Neural cell (in vitro differentiated cells): ENCODE data around the gene TRIM9. TPM values are rescaled to one million over a fixed set of nuclear protein-coding genes. Genes with fewer than 3 reads are reported as not detected.

Experiments used
- H2AFZ ChIP-seq: fragments of 200-600, 300-800 bp; sonication (generic), shearing (Covaris generic); 2 replicates; pipeline ENCODE4 v1.6.0; 2014; ENCODE audit warnings: low read depth, mild to moderate bottlenecking, antibody characterized with exemption, low read length, moderate library complexity
- H3F3A ChIP-seq: fragments of 200-600 bp; shearing (Covaris generic); 2 replicates; pipeline ENCODE4 v1.6.1; 2016; ENCODE audit warnings: mild to moderate bottlenecking, moderate library complexity, mixed read lengths, antibody characterized with exemption, low read length; ENCODE audit not compliant: insufficient read depth, poor library complexity, severe bottlenecking
- H3K27ac ChIP-seq: fragments of 200-600, 300-800 bp; sonication (generic), shearing (Covaris generic); 2 replicates; pipeline ENCODE4 v1.5.1; 2014; ENCODE audit warnings: mild to moderate bottlenecking, low read length, moderate library complexity
- H3K27me3 ChIP-seq: fragments of 300-800, 200-600 bp; sonication (generic), shearing (Covaris generic); 2 replicates; pipeline ENCODE4 v1.6.0; 2014; ENCODE audit warnings: mild to moderate bottlenecking, low read depth, low read length, moderate library complexity; ENCODE audit not compliant: insufficient read depth
- H3K36me3 ChIP-seq: fragments of 300-800, 200-600 bp; sonication (generic), shearing (Covaris generic); 2 replicates; pipeline ENCODE4 v1.5.1; 2014; ENCODE audit warnings: mild to moderate bottlenecking, antibody characterized with exemption, low read length, moderate library complexity; ENCODE audit not compliant: insufficient read depth
- H3K4me2 ChIP-seq: fragments of 300-800, 200-600 bp; sonication (generic), shearing (Covaris generic); 2 replicates; pipeline ENCODE4 v1.6.0; 2014; ENCODE audit warnings: mild to moderate bottlenecking, low read length
- H3K4me3 ChIP-seq: fragments of 300-800, 200-600 bp; sonication (generic), shearing (Covaris generic); 2 replicates; pipeline ENCODE4 v1.5.1; 2014; ENCODE audit warnings: mild to moderate bottlenecking, low read length, moderate library complexity
- H3K79me2 ChIP-seq: fragments of 200-600 bp; shearing (Covaris generic); replicated peaks from 2 replicates; pipeline ENCODE4 v1.6.0; 2014; ENCODE audit warnings: mild to moderate bottlenecking, low read length, moderate library complexity; ENCODE audit not compliant: insufficient read depth
- H3K9ac ChIP-seq: fragments of 300-800, 200-600 bp; sonication (generic), shearing (Covaris generic); 2 replicates; pipeline ENCODE4 v1.6.1; 2016; ENCODE audit warnings: mild to moderate bottlenecking, low read length, mixed read lengths
- H3K9me2 ChIP-seq: fragments of 200-600 bp; shearing (Covaris generic); 2 replicates; pipeline ENCODE4 v1.6.1; 2016; ENCODE audit warnings: mild to moderate bottlenecking, low read length, mixed read lengths; ENCODE audit not compliant: insufficient read depth
- H3K9me3 ChIP-seq: fragments of 200-600, 300-800 bp; sonication (generic), shearing (Covaris generic); 2 replicates; pipeline ENCODE4 v1.6.1; 2016; ENCODE audit warnings: mild to moderate bottlenecking, mixed run types, low read length, moderate library complexity, mixed read lengths
- H4K20me1 ChIP-seq: fragments of 200-600 bp; shearing (Covaris generic); 2 replicates; pipeline ENCODE4 v1.6.1; 2016; ENCODE audit warnings: mild to moderate bottlenecking, mixed run types; ENCODE audit not compliant: insufficient read depth
- EP300 ChIP-seq: fragments of 450-650 bp; conservative IDR thresholded peaks from 2 replicates; pipeline ENCODE4 v1.6.1; 2014; ENCODE audit warnings: antibody characterized with exemption, mild to moderate bottlenecking, moderate library complexity; ENCODE audit not compliant: poor library complexity, severe bottlenecking
- EZH2 ChIP-seq: fragments of 200-600, 300-800 bp; shearing (Covaris generic), sonication (generic); IDR thresholded peaks from 2 replicates; pipeline ENCODE4 v1.6.1; 2014; ENCODE audit warnings: antibody characterized with exemption, low read length, borderline replicate concordance, mild to moderate bottlenecking; ENCODE audit not compliant: insufficient read depth, poor library complexity, severe bottlenecking
- MXI1 ChIP-seq: fragments of 450-650 bp; conservative IDR thresholded peaks from 2 replicates; pipeline ENCODE4 v1.6.1; 2014; ENCODE audit warnings: antibody characterized with exemption, mild to moderate bottlenecking; ENCODE audit not compliant: poor library complexity, severe bottlenecking
- POLR2AphosphoS5 ChIP-seq: IDR thresholded peaks from 2 replicates; pipeline ENCODE4 v1.6.1; 2012
- RAD21 ChIP-seq: fragments of 450-650 bp; conservative IDR thresholded peaks from 2 replicates; pipeline ENCODE4 v1.6.1; 2014; ENCODE audit warnings: antibody characterized with exemption, mild to moderate bottlenecking, moderate library complexity
- SMC3 ChIP-seq: fragments of 450-650 bp; conservative IDR thresholded peaks from 2 replicates; pipeline ENCODE4 v1.6.1; 2014; ENCODE audit warnings: antibody characterized with exemption, mild to moderate bottlenecking, moderate library complexity; ENCODE audit not compliant: poor library complexity
- TAF1 ChIP-seq: IDR thresholded peaks from 2 replicates; pipeline ENCODE4 v1.6.1; 2012; ENCODE audit warnings: low read depth
- polyA plus RNA-seq: library from polyadenylated mRNA; depleted of rRNA; stranded (reverse); fragments of >200 nt; gene quantifications from 2 replicates; pipeline ENCODE4 v1.2.3, GENCODE V29; 2014
- TF ChIP-seq, protein P1 (sequence below): fragments of 450-650 bp; IDR thresholded peaks from 2 replicates; pipeline ENCODE4 v1.5.1; 2014; ENCODE audit warnings: antibody characterized with exemption, mild to moderate bottlenecking, moderate library complexity; ENCODE audit not compliant: poor library complexity, severe bottlenecking
- TF ChIP-seq, protein P2 (sequence below): IDR thresholded peaks from 2 replicates; pipeline ENCODE4 v1.6.1; 2012; ENCODE audit warnings: borderline replicate concordance

TRIM9 gene
- polyA plus RNA-seq, 1 donor from 2014 or later = 15.9 TPM

DNA sequence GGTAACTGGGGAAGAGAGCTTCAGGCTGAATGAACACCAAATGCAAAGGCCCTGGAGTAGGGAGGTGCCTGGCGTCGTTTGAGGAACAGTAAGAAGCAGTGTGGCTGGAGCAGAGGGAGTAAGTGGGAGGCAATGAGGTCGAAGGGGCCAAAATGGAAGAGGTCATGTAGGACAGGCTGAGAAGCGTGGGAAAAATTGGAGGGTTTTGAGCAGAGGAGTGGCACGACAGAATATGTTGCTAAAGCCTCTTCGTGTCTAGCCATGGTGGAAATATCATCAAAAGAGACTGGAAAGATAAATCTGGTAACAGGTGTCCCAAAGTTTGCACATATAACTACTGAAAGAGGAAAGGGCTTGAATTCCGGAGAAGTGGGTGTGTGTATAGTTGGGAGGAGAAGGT is 1.9 kb downstream of the TRIM9 start:
- Histone ChIP-seq H3K9me2 (no peaks in the 10 kb centered on the region), H4K20me1 (no peaks in the 10 kb centered on the region), H3K9ac (no peak overlapping the region), H3F3A (peaks cover 6% of the 10 kb centered on the region), H3K4me2 (peak overlapping the region; percentile 65), H3K4me3 (peak overlapping the region; percentile 80), H3K9me3 (no peaks in the 10 kb centered on the region), H3K27ac (no peak overlapping the region), H2AFZ (no peak overlapping the region), H3K79me2 (peaks cover 8% of the 10 kb centered on the region), H3K27me3 (peaks cover 5% of the 10 kb centered on the region), H3K36me3 (no peaks in the 10 kb centered on the region)
- TF ChIP-seq, protein P1, sequence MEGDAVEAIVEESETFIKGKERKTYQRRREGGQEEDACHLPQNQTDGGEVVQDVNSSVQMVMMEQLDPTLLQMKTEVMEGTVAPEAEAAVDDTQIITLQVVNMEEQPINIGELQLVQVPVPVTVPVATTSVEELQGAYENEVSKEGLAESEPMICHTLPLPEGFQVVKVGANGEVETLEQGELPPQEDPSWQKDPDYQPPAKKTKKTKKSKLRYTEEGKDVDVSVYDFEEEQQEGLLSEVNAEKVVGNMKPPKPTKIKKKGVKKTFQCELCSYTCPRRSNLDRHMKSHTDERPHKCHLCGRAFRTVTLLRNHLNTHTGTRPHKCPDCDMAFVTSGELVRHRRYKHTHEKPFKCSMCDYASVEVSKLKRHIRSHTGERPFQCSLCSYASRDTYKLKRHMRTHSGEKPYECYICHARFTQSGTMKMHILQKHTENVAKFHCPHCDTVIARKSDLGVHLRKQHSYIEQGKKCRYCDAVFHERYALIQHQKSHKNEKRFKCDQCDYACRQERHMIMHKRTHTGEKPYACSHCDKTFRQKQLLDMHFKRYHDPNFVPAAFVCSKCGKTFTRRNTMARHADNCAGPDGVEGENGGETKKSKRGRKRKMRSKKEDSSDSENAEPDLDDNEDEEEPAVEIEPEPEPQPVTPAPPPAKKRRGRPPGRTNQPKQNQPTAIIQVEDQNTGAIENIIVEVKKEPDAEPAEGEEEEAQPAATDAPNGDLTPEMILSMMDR = no peak
- TF ChIP-seq EZH2 (no peak), POLR2AphosphoS5 (no peak), SMC3 (no peak), TAF1 (no peak), MXI1 (no peak), EP300 (no peak), RAD21 (no peak)
- TF ChIP-seq, protein P2, sequence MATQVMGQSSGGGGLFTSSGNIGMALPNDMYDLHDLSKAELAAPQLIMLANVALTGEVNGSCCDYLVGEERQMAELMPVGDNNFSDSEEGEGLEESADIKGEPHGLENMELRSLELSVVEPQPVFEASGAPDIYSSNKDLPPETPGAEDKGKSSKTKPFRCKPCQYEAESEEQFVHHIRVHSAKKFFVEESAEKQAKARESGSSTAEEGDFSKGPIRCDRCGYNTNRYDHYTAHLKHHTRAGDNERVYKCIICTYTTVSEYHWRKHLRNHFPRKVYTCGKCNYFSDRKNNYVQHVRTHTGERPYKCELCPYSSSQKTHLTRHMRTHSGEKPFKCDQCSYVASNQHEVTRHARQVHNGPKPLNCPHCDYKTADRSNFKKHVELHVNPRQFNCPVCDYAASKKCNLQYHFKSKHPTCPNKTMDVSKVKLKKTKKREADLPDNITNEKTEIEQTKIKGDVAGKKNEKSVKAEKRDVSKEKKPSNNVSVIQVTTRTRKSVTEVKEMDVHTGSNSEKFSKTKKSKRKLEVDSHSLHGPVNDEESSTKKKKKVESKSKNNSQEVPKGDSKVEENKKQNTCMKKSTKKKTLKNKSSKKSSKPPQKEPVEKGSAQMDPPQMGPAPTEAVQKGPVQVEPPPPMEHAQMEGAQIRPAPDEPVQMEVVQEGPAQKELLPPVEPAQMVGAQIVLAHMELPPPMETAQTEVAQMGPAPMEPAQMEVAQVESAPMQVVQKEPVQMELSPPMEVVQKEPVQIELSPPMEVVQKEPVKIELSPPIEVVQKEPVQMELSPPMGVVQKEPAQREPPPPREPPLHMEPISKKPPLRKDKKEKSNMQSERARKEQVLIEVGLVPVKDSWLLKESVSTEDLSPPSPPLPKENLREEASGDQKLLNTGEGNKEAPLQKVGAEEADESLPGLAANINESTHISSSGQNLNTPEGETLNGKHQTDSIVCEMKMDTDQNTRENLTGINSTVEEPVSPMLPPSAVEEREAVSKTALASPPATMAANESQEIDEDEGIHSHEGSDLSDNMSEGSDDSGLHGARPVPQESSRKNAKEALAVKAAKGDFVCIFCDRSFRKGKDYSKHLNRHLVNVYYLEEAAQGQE = no peak

DNA sequence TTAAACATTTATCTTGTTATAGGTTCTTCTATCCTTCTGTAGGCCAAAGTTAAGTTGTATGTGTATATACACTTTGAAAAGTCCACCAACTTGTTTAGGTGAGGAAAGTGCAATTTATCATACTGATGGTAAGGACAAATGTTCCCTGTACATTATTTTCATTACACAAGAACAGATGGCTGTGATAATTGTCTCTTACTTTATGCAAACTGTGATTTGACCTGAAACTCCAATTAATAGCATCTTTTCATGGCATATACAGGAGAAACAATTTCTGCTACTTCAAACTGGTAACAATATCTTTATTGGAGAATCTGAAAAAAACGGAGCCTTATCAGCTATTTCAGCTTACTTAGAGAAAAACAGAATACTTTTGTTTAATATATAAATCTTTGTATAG is 5.6 kb downstream of the TRIM9 start:
- H3K27ac ChIP-seq = no peak overlapping the region
- no peak overlapping the region for H2AFZ ChIP-seq
- H3K4me2 ChIP-seq = no peak overlapping the region
- H3K9me2 ChIP-seq = no peaks in the 10 kb centered on the region
- H3K9me3 ChIP-seq = no peaks in the 10 kb centered on the region
- no peaks in the 10 kb centered on the region for H4K20me1 ChIP-seq
- TF ChIP-seq, protein P1 = no peak
- TF ChIP-seq EZH2 (no peak), EP300 (no peak), SMC3 (no peak), POLR2AphosphoS5 (no peak), MXI1 (no peak), TAF1 (no peak)
- no peak overlapping the region for H3K4me3 ChIP-seq
- peaks cover 8% of the 10 kb centered on the region for H3K79me2 ChIP-seq
- peaks cover 3% of the 10 kb centered on the region for H3K27me3 ChIP-seq
- no peak overlapping the region for H3K9ac ChIP-seq
- H3F3A ChIP-seq = no peaks in the 10 kb centered on the region
- H3K36me3 ChIP-seq = no peaks in the 10 kb centered on the region
